GM19328 (cell line): ENCODE data around the gene ZNF2.
A peak's percentile ranks its signal among the peaks of the same experiment; 100 is the strongest.
"Not testable (repeated sequence)": the region's sequence is repeated elsewhere in the genome, so short reads cannot be mapped to it uniquely, and the experiment has no call there.

Experiments used
- ATAC-seq: cut with Tn5 transposase; IDR thresholded peaks from one replicate; pipeline ENCODE4 v1.9.1; 2021; ENCODE audit warnings: mild to moderate bottlenecking, moderate library complexity; ENCODE audit not compliant: unreplicated experiment

ZNF2 gene

DNA sequence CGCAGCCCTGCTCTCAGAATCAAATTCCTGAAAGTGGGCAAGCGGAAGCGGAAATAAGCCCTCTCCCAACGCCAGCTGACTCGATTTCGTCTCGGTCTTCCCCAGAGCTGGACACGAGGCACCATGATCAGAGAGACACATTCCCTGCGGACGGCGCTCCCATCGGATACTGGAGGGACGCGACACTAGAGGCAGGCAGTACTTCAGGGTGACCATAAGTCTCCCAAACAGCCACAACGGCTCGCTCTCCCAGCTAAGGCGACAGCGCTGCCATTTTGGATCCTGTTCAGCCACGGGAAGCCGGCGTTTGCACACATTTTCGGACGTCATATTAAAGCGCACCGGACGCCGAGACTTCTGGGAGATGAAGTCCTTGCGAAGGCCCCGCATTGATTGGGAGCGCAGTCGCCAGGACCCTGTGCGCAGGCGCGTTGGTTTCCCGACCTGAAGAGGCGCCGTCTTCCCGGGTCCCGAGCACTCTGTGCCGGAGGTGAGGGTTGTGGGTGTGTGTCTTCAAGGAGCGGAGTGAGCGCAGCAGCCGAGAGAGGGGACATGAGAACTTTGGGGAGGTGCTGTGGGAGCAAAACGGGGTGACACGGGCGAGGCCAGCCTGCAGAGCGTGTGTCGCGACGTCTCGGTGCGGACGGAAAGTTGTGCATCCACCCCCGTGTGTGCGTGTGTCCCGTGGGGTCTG, at the start of gene ZNF2:
Gene ZNF2, plus strand, starts transcription at position 439 of the 694 bp plus-strand sequence. CDS start 10,418 bp downstream, outside the sequence.
- ATAC-seq = peak; percentile 92

DNA sequence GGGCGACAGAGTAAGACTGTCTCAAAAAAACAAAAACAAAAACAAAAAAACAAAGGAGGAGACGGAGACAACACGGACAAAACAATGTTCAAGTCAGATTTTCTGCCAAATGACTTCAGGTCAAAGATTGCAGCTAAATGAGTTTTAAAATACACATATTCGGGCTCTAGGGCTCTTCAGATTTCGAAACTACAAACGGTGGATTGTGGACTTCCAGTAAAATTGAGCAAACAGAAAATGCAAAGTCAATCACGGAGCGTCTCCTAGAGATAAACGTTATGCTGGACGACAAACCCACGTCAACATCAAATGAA, 44.6 kb upstream of the ZNF2 start:
- ATAC-seq = no peak

DNA sequence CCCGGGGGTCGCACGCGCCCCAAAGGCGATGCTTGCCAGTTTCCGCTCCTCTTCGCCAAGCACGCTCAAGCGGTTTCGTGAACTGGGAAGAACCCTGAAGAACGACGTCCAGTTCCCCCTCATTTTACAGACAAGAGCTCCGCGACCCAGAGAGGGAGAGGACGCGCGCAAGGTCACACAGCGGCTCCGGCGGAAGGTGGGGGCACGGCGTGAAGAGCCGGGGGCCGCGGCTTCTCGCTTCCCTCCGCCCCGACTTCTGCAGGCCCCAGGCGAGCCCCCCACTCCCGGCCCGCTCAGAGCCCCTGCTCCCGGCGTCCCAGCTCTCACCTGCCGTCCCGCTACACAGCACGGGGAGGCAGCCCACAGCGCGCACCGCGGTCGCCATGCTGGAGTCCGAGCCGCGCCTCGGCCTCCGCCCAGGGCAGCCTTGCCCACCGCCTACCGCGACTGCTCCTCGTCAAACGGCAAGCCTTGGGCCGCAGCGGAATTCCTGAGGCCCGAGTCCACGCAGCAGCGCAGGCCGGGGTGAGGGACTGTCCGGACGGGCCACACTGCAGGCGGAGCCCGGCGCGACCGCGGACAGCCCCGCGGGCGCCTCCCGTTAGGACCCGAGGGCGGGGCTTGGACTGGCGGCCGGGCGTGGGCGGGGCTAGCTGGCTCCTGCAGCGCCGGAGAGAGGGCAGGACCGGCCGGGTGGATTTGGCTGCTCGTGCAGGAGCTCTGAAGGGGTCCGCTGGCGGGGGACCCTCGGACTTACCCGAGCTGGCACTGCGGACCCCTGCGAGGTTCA, 44.0 kb upstream of the ZNF2 start, which contains the start of gene MRPS5:
Gene MRPS5, minus strand, starts transcription at position 402 of the 790 bp plus-strand sequence. Its CDS starts 17 bp downstream, at position 385.
- ATAC-seq = peak; percentile 87

DNA sequence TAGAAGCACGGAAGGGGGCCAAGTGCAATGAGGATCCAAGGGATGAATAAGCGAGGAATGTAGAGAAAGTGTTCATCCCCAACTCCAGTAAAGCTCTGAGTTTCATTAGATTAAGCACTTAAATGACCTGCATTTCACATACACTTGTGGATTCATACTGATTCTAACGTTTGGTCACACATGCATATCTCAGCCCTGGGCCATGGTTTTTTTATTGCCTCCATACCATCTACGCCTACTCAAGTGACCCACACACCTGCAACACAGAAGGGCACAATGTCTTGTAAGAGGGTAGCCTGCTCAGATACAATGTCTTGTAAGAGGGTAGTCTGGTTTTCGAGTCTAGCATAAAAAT, 43.4 kb upstream of the ZNF2 start:
- ATAC-seq = peak; percentile 20

DNA sequence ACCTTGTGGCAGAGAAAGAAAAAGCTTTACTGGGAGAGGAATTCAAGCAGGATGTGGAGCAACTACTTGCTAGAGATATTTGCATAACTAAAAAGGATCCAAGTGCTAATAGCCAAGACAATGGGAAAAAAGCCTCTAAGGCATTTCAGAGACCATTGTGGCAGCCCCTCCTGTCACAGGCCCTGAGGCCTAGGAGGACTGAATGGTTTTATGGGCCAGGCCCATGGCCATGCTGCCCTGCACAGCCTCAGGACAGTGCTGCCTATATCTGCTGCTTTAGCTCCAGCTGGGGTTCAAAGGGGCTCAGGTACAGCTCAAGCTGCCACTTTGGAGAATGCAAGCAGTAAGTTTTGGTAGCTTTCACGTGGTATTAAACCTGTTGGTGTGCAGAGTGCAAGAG, 26.9 kb upstream of the ZNF2 start:
- no peak for ATAC-seq

DNA sequence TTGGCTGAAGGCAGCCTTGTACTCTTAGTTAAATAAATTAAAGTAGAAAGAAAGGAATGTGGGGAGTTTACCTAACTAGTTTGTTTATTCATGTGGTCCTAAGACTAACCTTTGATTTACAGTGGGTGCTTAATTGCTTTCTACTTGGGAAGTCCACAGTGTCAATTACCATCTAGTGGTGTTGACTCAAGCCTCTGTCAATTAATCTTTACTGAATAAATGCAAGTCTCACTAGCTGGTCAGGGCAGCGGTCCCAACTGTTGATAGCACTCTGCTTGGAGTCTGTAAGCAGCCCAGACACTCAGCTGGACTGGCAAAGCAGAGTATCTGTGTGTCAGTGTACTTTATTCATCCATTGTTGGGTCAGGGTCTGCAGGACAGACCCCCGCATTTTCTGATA, 21.8 kb upstream of the ZNF2 start:
- ATAC-seq = no peak

DNA sequence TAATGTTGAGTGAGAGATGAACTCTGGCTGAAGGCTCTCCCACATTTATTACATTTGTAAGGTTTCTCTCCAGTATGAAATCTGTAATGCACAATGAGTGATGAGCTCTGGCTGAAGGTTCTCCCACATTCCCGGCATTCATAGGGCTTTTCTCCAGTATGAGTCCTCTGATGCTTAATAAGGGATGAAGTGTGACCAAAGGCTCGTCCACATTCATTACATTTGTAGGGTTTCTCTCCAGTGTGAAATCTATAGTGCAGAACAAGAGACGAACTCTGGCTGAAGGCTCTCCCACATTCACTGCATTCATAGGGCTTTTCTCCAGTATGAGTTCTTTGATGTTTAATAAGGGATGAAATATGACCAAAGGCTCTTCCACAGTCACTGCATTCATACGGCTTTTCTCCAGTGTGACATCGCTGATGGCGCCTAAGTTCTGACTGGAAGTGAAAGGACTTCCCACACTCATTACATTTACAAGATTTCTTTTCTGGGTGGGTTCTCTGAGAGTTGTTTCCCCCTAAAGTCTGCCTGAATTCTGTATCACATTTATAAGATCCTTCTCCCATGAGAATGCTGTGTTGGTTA, 16.1 kb upstream of the ZNF2 start:
- no peak for ATAC-seq

DNA sequence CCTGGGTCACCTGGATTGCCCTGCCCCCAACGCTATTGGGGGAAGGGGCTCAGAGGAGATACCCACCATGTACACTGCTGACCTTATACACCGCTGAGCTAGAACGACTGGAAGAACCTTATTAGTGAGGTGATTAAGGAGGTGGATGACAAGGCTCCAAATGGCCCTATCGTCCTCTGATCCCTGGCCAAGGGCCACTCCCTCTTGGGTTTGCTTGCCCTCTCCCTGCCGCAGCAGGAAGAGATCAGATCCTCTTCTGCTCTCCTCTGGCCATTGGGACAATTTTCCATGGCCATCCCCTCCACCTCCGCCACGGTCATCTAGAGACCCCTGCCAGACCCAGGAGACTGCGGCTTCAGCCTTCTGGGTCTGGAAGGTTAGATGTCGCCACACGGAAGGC, 7.2 kb upstream of the ZNF2 start:
- no peak for ATAC-seq

DNA sequence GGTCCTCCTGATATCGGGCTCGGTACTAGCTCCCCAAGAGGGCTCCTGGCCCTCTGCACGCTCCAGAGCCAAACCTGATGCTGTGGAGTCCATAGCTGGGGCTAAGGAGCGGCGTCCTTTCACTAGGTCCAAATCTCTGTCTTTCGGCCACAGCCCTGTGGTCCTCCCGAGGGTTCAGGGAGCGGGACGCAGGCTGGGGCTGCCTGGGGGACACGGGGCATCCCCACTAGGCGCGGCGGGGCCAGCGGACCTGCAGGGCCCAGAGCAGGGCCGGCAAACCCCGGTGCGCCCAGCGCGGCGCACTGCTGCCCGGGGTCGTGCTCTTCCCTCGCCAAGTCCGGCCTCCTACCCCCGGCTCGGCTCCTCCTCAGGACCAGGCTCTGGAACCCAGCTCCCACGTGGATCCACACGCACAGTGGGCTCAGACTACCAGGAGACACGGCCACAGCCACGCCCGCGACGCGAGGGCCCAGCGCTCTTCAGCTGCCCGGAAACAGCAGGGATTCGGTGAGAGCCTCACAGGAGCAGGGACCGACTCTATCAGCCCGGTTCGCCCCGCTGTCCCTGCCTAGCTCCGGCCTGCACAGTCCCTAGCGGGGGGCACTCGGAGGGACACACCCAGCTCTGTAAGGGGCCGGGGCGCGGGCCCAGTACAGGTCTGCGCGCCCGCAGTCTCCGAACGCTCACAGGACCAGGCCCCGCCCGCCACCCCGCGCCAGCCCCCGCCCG, 6.6 kb upstream of the ZNF2 start:
- peak; percentile 58 for ATAC-seq

DNA sequence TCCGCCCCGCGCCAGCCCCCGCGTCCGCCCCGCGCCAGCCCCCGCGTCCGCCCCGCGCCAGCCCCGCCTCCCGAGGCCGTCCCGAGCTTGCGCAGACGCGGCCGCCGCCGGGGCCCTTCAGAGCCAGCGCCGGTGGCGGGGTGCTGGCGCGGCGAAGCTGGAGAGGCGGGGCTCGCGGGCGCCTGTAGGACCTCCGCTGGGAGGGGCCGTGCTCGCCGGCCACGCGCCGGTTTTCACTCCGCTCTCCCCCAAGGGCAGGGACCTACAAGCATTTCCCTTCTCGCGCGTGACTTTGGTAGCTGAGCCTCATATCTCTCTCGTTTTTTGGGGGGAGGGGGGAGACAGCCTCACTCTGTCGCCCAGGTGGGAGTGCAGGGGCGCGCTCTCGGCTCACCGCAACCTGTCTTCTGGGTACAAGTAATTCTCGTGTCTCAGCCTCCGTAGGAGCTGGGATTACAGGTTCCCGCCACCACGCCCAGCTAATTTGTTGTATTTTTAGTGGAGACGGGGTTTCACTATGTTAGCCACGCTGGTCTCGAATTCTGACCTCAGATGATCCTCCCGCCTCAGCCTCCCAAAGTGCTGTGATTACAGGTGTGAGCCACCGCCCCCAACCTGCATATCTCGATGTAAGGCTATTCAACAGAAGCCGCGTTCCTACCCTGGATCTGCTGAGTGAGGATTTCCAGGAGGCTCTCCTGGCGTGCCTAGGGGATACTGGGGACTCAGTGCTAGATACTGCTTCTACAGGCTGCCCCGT, 5.7 kb upstream of the ZNF2 start, which contains the start of gene ZNF514:
Gene ZNF514, minus strand, starts transcription at position 159 of the 760 bp plus-strand sequence. CDS start 6,595 bp downstream, outside the sequence.
- peak; percentile 88 for ATAC-seq

DNA sequence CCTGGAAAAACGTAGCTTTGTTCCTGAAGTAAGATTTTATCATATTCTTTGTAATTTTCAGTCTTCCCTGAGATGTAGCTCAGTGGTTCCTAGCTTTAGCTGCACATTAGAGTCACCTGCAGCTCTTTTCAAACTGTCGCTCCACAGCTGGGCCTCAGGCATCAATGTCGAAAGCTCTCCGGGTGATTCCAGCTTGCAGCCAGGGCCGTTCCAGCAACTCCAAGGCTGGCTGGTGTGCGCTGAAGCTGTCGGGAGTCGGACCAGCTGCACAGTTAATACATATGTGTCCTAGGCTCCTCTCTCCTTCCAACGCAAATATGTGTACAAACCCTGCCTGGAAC, 609 bp upstream of the ZNF2 start:
- ATAC-seq = peak; percentile 7

DNA sequence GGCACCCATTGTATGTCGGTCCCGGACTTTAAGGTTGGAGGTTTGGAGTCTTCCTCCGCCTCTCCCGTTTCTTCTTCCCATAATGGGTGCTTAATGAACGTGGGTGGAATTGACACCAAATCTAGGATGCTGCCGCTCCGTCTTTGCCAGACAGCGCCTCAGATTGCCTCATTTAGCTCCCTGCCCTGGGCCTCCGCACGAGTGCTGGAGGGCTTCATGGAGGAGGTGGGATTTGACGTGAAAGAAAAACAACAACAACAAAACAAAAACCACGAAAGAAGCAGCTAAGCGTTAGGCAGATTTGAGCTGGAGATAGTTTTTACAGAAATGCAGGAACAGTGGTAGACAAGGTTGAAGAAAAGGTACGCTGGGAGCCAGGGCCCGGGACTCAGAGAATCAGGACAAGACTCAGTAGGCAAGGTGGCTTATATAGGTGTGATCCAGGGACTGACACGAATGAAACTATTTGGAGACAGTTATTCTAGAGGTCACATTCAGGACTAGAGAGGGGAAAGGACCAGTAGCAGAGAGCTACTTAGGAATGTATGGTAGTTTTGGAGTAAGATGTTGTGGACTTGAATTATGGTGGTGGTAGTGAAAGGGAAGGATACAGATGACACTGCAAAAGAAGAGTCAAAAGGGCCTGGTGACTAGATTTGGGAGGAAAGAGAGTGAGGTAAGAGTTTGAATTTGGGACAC, 605 bp downstream of the ZNF2 start:
- ATAC-seq = peak; percentile 5

DNA sequence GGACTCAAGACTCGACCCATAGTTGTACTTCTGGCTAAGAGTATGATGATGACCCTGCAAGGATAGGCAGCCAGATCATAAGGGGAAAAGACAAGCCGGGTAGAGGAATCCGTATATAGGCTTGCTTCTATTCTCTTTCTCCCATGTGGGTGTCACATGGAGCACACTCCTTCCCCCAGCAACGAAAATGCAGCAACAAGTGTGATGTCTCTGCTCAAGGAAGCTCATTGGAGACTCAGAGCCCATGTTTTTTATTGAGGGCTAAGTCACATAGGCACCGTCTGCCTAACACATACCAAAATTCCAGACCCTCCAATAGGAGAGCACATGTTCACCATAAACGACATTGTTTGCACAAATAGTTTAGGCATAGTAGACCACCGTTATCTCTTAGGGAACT, 6.3 kb downstream of the ZNF2 start:
- ATAC-seq = no peak

DNA sequence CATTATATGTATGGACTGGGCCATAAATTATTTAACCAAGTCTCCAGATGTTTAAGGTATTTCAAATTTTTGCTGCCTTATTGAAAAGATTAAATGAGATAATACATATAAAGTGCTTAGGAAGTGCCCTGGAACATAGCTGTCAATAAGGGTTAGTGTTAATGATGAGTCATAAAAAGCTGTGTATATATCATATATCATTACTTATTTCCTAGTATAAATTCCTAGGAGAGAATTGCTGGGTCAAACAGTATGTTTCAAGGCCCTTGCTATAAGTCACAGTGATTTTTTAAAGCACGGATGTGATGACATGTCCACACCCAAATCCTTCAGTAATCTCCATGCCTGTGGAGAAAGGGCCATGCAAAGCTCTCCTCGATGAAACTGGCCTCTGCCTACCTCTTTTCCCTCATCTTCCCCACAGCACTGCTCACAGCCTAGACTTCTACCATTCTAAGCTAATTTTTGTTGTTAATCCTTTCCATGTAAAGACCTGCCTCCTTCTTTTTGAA, 8.5 kb downstream of the ZNF2 start:
- no peak for ATAC-seq

DNA sequence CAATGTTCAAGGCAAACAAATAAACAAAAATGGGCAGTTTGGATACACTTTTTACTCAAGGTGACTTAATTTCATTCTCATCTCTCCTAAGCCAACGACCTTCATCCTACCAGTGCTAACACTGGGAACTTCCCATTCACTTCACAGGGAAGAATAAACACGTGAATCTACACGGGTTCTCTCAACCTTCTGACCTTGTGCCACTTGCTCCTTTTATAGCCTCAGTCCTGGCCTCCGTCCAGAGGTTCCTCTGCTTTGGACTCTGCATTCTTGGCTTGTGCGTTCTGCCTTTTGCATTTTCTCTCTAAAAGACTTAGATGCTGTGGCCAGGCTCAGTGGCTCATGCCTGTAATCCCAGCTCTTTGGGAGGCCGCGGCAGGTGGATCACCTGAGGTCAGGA, 13.8 kb downstream of the ZNF2 start:
- ATAC-seq = no peak

DNA sequence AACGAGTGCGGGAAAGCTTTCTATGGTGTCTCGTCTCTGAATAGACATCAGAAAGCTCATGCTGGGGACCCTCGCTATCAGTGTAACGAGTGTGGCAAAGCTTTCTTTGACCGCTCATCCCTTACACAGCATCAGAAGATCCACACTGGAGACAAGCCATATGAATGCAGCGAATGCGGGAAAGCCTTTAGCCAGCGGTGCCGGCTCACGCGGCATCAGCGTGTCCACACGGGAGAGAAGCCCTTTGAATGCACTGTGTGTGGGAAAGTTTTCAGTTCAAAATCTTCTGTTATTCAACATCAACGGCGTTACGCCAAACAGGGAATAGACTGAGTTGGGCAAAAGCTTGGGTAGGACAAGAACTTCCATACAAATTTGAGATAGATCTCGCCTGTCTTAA, 16.2 kb downstream of the ZNF2 start:
- no peak for ATAC-seq

DNA sequence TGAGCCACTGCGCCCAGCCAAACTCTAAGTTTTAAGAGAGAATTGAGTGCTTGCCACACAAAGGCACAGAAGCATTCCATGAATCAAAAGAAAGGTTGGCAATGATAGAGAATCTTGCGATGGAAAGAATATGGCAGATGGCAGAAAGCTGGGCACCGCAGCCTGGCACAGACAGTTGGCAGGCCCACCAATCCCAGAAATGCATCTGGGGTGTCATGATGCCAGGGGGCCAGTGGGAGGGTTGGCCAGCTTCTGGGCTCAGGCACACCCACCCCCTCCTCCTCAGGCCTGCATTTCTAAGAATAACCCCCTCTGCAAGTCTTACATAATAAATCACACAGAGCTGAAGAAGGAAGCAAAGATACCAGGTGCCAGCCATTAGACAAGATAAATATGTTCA, 19.6 kb downstream of the ZNF2 start:
- ATAC-seq = no peak

DNA sequence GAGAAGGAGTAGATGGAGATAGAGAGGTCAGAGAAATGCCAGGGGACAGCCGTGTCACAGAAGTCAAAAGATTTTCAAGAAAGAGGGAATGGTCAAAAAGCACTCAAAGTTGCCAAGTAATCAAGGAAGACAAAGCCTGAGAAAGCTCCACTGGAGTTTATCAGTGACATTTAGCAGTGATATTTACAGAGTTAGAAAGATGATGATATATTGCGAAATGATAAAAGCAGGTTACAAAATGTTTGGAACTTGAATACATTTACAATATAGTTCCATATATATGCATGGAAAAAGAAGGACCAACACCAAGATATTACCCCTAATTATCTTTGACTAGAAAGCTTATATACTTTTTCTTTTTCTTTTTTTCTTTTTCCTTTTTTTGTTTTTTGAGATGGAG, 20.4 kb downstream of the ZNF2 start:
- no peak for ATAC-seq

DNA sequence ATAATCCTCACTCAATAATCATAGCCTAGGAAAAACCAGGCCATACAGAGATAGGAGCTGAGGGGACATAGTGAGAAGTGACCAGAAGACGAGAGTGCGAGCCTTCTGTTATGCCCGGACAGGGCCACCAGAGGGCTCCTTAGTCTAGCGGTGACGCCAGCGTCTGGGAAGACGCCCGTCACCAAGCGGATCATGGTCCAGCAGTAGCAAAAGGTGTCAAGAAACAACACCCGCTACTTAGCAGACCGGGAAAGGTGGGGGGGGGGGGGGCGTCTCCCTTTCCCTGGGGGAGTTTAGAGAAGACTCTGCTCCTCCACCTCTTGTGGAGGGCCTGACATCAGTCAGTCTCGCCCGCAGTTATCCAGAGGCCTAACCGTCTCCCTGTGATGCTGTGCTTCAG, 27.3 kb downstream of the ZNF2 start:
- not testable (repeated sequence) for ATAC-seq

DNA sequence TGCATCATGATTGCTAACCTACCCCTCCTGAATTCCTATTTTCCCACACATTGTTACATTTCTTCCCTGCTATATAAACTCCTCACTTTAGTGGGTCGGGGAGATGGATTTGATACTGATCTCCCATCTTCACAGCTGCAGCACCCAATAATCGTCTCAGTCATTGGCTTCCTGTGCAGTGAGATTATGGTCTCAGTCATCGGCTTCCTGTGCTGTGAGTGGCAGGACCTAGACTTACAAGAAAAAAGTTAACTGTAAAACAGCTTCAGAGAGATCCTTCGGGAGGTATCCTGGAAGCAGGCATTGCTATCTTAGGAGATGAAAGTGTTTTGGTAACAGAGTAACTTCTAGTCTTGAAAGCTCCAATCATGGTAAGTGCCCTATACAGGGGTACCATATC, 38.3 kb downstream of the ZNF2 start:
- ATAC-seq = no peak
